Measurements from ENCODE around the gene CCDC40.

DNA sequence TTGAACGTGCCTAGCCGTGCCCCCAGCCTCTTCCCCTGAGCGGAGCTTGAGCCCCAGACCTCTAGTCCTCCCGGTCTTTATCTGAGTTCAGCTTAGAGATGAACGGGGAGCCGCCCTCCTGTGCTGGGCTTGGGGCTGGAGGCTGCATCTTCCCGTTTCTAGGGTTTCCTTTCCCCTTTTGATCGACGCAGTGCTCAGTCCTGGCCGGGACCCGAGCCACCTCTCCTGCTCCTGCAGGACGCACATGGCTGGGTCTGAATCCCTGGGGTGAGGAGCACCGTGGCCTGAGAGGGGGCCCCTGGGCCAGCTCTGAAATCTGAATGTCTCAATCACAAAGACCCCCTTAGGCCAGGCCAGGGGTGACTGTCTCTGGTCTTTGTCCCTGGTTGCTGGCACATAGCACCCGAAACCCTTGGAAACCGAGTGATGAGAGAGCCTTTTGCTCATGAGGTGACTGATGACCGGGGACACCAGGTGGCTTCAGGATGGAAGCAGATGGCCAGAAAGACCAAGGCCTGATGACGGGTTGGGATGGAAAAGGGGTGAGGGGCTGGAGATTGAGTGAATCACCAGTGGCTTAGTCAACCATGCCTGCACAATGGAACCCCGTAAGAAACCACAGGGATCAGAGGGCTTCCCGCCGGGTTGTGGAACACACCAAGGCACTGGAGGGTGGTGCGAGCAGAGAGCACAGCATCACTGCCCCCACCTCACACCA lies 65.7 kb downstream of the CCDC40 start:
- TF ChIP-seq CTCF (conservative IDR thresholded peaks at IDR 0.05; ENCODE audit: low read length) (no peak), EZH2phosphoT487 (IDR thresholded peaks at IDR 0.05; ENCODE audit: borderline replicate concordance, low read depth, low read length) (no peak)
